Right cardiac atrium (tissue), 5 donors: Measurements from ENCODE around the gene MYLK. TPM values are rescaled to one million over a fixed set of nuclear protein-coding genes. Genes with fewer than 3 reads are reported as not detected.

Experiments used
- ATAC-seq, 2 donors: fragments of 200-7000 bp; cut with Tn5 transposase; one replicate each; pipeline versions ENCODE4 v1.8.0 to v1.9.1; 2020; ENCODE audit warnings: moderate library complexity in 2 of 2, mild to moderate bottlenecking in 1 of 2
- DNase-seq, 3 donors: peaks; one replicate each; pipeline ENCODE4 v3.0.0-alpha.2; 2020
- H3K27ac ChIP-seq: one replicate; pipeline ENCODE4 v1.5.1; 2013; ENCODE audit warnings: mild to moderate bottlenecking, low read length, control low read depth, moderate library complexity
- H3K27me3 ChIP-seq: one replicate; pipeline ENCODE4 v1.6.1; 2013; ENCODE audit not compliant: control insufficient read depth, insufficient read depth
- H3K4me1 ChIP-seq: one replicate; pipeline ENCODE4 v1.6.1; 2013; ENCODE audit warnings: low read length; ENCODE audit not compliant: control insufficient read depth, insufficient read depth
- H3K4me3 ChIP-seq: one replicate; pipeline ENCODE4 v1.5.1; 2013; ENCODE audit warnings: low read length, control low read depth
- H3K9me3 ChIP-seq: one replicate; pipeline ENCODE4 v1.6.1; 2013; ENCODE audit warnings: low read length; ENCODE audit not compliant: control insufficient read depth
- WGBS: extraction: QIAGEN DNeasy Blood & Tissue Kit; methylation state at CpG from one replicate; pipeline ENCODE4 v1.1.7; 2013; 5-methylcytosine and 5-hydroxymethylcytosine counted together
- intact Hi-C, 4 donors: fragments of 100-400 bp; cut with DNase I; formaldehyde crosslinking; loops; one replicate each; pipeline versions ENCODE4 v1.11.0 to v1.14.0; 2022 to 2023
- polyA plus RNA-seq: library from polyadenylated mRNA; stranded (reverse); fragments of 200-250 nt; gene quantifications from one replicate; pipeline ENCODE4 v1.2.3, GENCODE V29; 2013
- total RNA-seq, 4 donors: library from RNA; stranded (reverse); fragmentation: NEBNext Ultra II Directional; extraction: Animal tissue kit (Norgen Biotek cat#: 25700); gene quantifications; one replicate each; pipeline ENCODE4 v1.2.1, GENCODE V29; 2021
- donor health status: healthy with polysubstance abuse.
- donor health status: DM: no; HTN: yes; CAD: no.
- donor health status: DM: no; HTN: no; CAD: no.
- donor health status: DM: no; HTN: yes; CAD: no; lungs with severe emphysema.
- donor health status: DM: yes; HTN: yes; CAD: no.

Gene MYLK
- total and polyA plus RNA-seq, 5 donors = 27.3 to 645 (median 53.5) TPM

- Histone ChIP-seq H3K4me1 (peaks cover 19% of the 10 kb centered on the region), H3K27me3 (no peaks in the 10 kb centered on the region), H3K27ac (peak overlapping the region; percentile 61), H3K4me3 (no peak overlapping the region), H3K9me3 (no peaks in the 10 kb centered on the region)
- intact Hi-C loops = loop anchor here (2.0 to 5.0 kb wide), 4 partner anchors 46 to 72 kb away; no protein-coding TSS in a partner anchor
- ATAC-seq = peak; percentile 90 to 92
- DNase-seq = peak; percentile 83 to 92 (median 91)
- WGBS = 21% methylated on average over 9 of the region's 9 CpGs
These were observed 231.7 kb downstream of the MYLK start for GRCh38 chr3:123652342-123652984.

GRCh38 chr3:123651449-123652341, 232.4 kb downstream of the MYLK start:
- Histone ChIP-seq H3K27ac (no peak overlapping the region), H3K4me3 (no peak overlapping the region), H3K9me3 (no peaks in the 10 kb centered on the region), H3K4me1 (peaks cover 13% of the 10 kb centered on the region), H3K27me3 (no peaks in the 10 kb centered on the region)
- ATAC-seq (no peak), DNase-seq (peak in 1 of 3 donors; percentile 59)
- intact Hi-C loops = loop anchor here (2.0 to 5.0 kb wide), 4 partner anchors 47 to 73 kb away; no protein-coding TSS in a partner anchor
- 78% methylated on average over 11 of the region's 11 CpGs for WGBS

- Histone ChIP-seq H3K4me1 (peaks cover 13% of the 10 kb centered on the region), H3K27ac (no peak overlapping the region), H3K9me3 (no peaks in the 10 kb centered on the region), H3K27me3 (no peaks in the 10 kb centered on the region), H3K4me3 (no peak overlapping the region)
- intact Hi-C loops = loop anchor here in 3 of 4 donors (5.0 kb wide), 2 partner anchors 52 to 67 kb away; no protein-coding TSS in a partner anchor
- DNase-seq (no peak), ATAC-seq (no peak)
- WGBS = 74% methylated on average over 8 of the region's 8 CpGs
These were observed 234.0 kb downstream of the MYLK start for GRCh38 chr3:123650101-123650500.

- H3K4me3 ChIP-seq = no peak overlapping the region
- peaks cover 11% of the 10 kb centered on the region for H3K4me1 ChIP-seq
- DNase-seq (no peak), ATAC-seq (no peak)
- no peaks in the 10 kb centered on the region for H3K9me3 ChIP-seq
- no peak overlapping the region for H3K27ac ChIP-seq
- no peaks in the 10 kb centered on the region for H3K27me3 ChIP-seq
- 85% methylated on average over 10 of the region's 10 CpGs for WGBS
- intact Hi-C loops = loop anchor here in 1 of 4 donors (5.0 kb wide), 1 partner anchor 78 kb away; no protein-coding TSS in a partner anchor
These were observed 235.3 kb downstream of the MYLK start for GRCh38 chr3:123648696-123649405.

GRCh38 chr3:123644358-123644757, 239.8 kb downstream of the MYLK start:
- Histone ChIP-seq H3K27ac (no peak overlapping the region), H3K4me1 (no peaks in the 10 kb centered on the region), H3K9me3 (no peaks in the 10 kb centered on the region), H3K4me3 (no peak overlapping the region), H3K27me3 (no peaks in the 10 kb centered on the region)
- WGBS = 76% methylated on average over 2 of the region's 2 CpGs
- intact Hi-C loops = no loop called here
- no peak for ATAC-seq
- no peak for DNase-seq

GRCh38 chr3:123642957-123643330, 241.2 kb downstream of the MYLK start:
- Histone ChIP-seq H3K4me3 (no peak overlapping the region), H3K4me1 (no peaks in the 10 kb centered on the region), H3K27me3 (no peaks in the 10 kb centered on the region), H3K27ac (no peak overlapping the region), H3K9me3 (no peaks in the 10 kb centered on the region)
- DNase-seq (no peak), ATAC-seq (no peak)
- 88% methylated on average over 4 of the region's 4 CpGs for WGBS
- intact Hi-C loops = no loop called here

- intact Hi-C loops = no loop called here
- 26% methylated on average over 3 of the region's 3 CpGs for WGBS
- H3K9me3 ChIP-seq = no peaks in the 10 kb centered on the region
- no peaks in the 10 kb centered on the region for H3K27me3 ChIP-seq
- DNase-seq = peak; percentile 59 to 84 (median 77)
- no peak overlapping the region for H3K27ac ChIP-seq
- H3K4me3 ChIP-seq = no peak overlapping the region
- peak; percentile 70 to 80 for ATAC-seq
- no peaks in the 10 kb centered on the region for H3K4me1 ChIP-seq
These were observed 241.8 kb downstream of the MYLK start for GRCh38 chr3:123642182-123642956.

GRCh38 chr3:123641505-123641904, 242.6 kb downstream of the MYLK start:
- no peaks in the 10 kb centered on the region for H3K9me3 ChIP-seq
- intact Hi-C loops = no loop called here
- 67% methylated on average over 4 of the region's 4 CpGs for WGBS
- H3K27me3 ChIP-seq = no peaks in the 10 kb centered on the region
- no peak for ATAC-seq
- H3K4me3 ChIP-seq = no peak overlapping the region
- no peaks in the 10 kb centered on the region for H3K4me1 ChIP-seq
- no peak for DNase-seq
- H3K27ac ChIP-seq = no peak overlapping the region

GRCh38 chr3:123640740-123641462, 243.2 kb downstream of the MYLK start:
- Histone ChIP-seq H3K9me3 (no peaks in the 10 kb centered on the region), H3K4me3 (no peak overlapping the region), H3K27me3 (no peaks in the 10 kb centered on the region), H3K4me1 (no peaks in the 10 kb centered on the region), H3K27ac (no peak overlapping the region)
- intact Hi-C loops = no loop called here
- ATAC-seq (no peak), DNase-seq (no peak)
- WGBS = 81% methylated on average over 4 of the region's 4 CpGs

GRCh38 chr3:123640311-123640710, 243.8 kb downstream of the MYLK start:
- no peaks in the 10 kb centered on the region for H3K4me1 ChIP-seq
- WGBS = 95% methylated on average over 15 of the region's 15 CpGs
- H3K4me3 ChIP-seq = no peak overlapping the region
- H3K27me3 ChIP-seq = no peaks in the 10 kb centered on the region
- peak in 1 of 3 donors; percentile 38 for DNase-seq
- no peak overlapping the region for H3K27ac ChIP-seq
- intact Hi-C loops = no loop called here
- no peaks in the 10 kb centered on the region for H3K9me3 ChIP-seq
- ATAC-seq = no peak
